K562 (cell line): Measurements from ENCODE around the gene GALNT17. TPM values are rescaled to one million over a fixed set of nuclear protein-coding genes. Genes with fewer than 3 reads are reported as not detected.

Experiments used
- ATAC-seq: fragments of 200-7000 bp; cut with Tn5 transposase; 3 replicates; pipeline ENCODE4 v1.9.1; 2020; ENCODE audit warnings: moderate library complexity
- BruUV-seq: library from RNA; stranded (reverse); fragments of 400-500 nt; replicated peaks from 2 replicates; lab custom pipeline; 2021; lab: Mats Ljungman, UMichigan
- CTCF ChIA-PET: fragments of 300-600 bp; formaldehyde crosslinking; extraction: SDS; loops from one replicate; lab custom pipeline; 2021; ENCODE audit warnings: low intra/inter-chr PET ratio; lab: Yijun Ruan, JAX
- POLR2A ChIA-PET: fragments of 300-600, 350-650 bp; sonication (Branson Sonifier 250); formaldehyde crosslinking; extraction: SDS; loops from one replicate; lab custom pipeline; 2021; ENCODE audit warnings: antibody characterized with exemption, inconsistent platforms; lab: Yijun Ruan, JAX
- DNase-seq, 4 experiments: peaks; one replicate each; pipeline versions ENCODE4 v3.0.0 to v3.0.0-alpha.2; 2011 to 2018; ENCODE audit warnings: low spot score in 3 of 4, mixed read lengths in 3 of 4; ENCODE audit errors: extremely low read depth in 1 of 4
- FAIRE-seq: peaks from 2 replicates; lab custom pipeline; 2011; peaks lifted over from hg19 to GRCh38; lab: Jason Lieb, UNC
- H2AFZ ChIP-seq: 2 replicates; pipeline ENCODE4 v1.6.0; 2011; ENCODE audit warnings: low read depth, low read length, control low read depth, inconsistent platforms
- H3K27ac ChIP-seq: fragments of 200-600 bp; 3 replicates; pipeline ENCODE4 v1.8.0; 2011; ENCODE audit warnings: low read depth, mild to moderate bottlenecking, control low read depth, inconsistent platforms, low read length, moderate library complexity, mixed read lengths; ENCODE audit errors: extremely low read depth
- H3K27me3 ChIP-seq, 2 experiments: fragments of 300-600 bp in 1 of 2; 2 replicates in 1 of 2; 3 replicates in 1 of 2; pipeline versions ENCODE4 v1.6.0 to v1.8.0; 2011; ENCODE audit warnings: inconsistent platforms in 2 of 2, low read length in 2 of 2, mild to moderate bottlenecking in 1 of 2, mixed read lengths in 1 of 2, moderate library complexity in 1 of 2; ENCODE audit not compliant: control insufficient read depth in 2 of 2, insufficient read depth in 2 of 2
- H3K36me3 ChIP-seq: fragments of 300-600 bp; 3 replicates; pipeline ENCODE4 v1.8.0; 2011; ENCODE audit warnings: mild to moderate bottlenecking, low read length, inconsistent platforms; ENCODE audit not compliant: control insufficient read depth, insufficient read depth
- H3K4me1 ChIP-seq, 2 experiments: fragments of 200-600 bp in 1 of 2; replicated peaks in 1 of 2; 2 replicates in 1 of 2; 3 replicates in 1 of 2; pipeline versions ENCODE4 v1.5.1 to v1.8.0; 2011; ENCODE audit warnings: inconsistent platforms in 2 of 2, low read length in 2 of 2, mild to moderate bottlenecking in 1 of 2, mixed read lengths in 1 of 2, moderate library complexity in 1 of 2; ENCODE audit not compliant: control insufficient read depth in 2 of 2, insufficient read depth in 2 of 2
- H3K4me2 ChIP-seq: 2 replicates; pipeline ENCODE4 v1.6.1; 2011; ENCODE audit warnings: low read length, control low read depth, inconsistent platforms, mixed read lengths; ENCODE audit not compliant: insufficient read depth
- H3K4me3 ChIP-seq: fragments of 200-600 bp; sonication (generic), shearing (Covaris generic); 2 replicates; pipeline ENCODE4 v1.5.1; 2016; ENCODE audit warnings: control low read depth, inconsistent platforms
- H3K79me2 ChIP-seq: fragments of 200-600 bp; 3 replicates; pipeline ENCODE4 v1.8.0; 2011; ENCODE audit warnings: low read length, inconsistent platforms; ENCODE audit not compliant: control insufficient read depth, insufficient read depth
- H3K9ac ChIP-seq, 2 experiments: 2 replicates each; pipeline versions ENCODE4 v1.6.0 to v1.6.1; 2011; ENCODE audit warnings: low read depth in 2 of 2, low read length in 2 of 2, control low read depth in 1 of 2, inconsistent platforms in 1 of 2, mild to moderate bottlenecking in 1 of 2, mixed read lengths in 1 of 2; ENCODE audit not compliant: insufficient read depth in 1 of 2
- H3K9me1 ChIP-seq: one replicate; pipeline ENCODE4 v1.6.0; 2011; ENCODE audit warnings: inconsistent platforms, mild to moderate bottlenecking, low read length, moderate library complexity; ENCODE audit not compliant: control insufficient read depth, insufficient read depth
- H3K9me3 ChIP-seq: replicated peaks from 2 replicates; pipeline ENCODE4 v1.5.1; 2011; ENCODE audit warnings: low read depth, low read length, inconsistent platforms; ENCODE audit not compliant: control insufficient read depth, insufficient read depth
- H4K20me1 ChIP-seq: replicated peaks from 2 replicates; pipeline ENCODE4 v1.6.1; 2011; ENCODE audit warnings: low read length, inconsistent platforms, mixed read lengths; ENCODE audit not compliant: control insufficient read depth, insufficient read depth
- BDP1 ChIP-seq: IDR thresholded peaks from 3 replicates; pipeline ENCODE4 v1.6.1; 2011; ENCODE audit not compliant: insufficient read length, insufficient read depth
- CEBPB ChIP-seq: fragments of 450-650 bp; IDR thresholded peaks from 2 replicates; pipeline ENCODE4 v1.6.1; 2016; ENCODE audit warnings: missing genetic modification characterization, missing compliant biosample characterization
- GABPB2 ChIP-seq: fragments of 250-450 bp; sonication (Bioruptor Pico); conservative IDR thresholded peaks from 2 replicates; pipeline ENCODE4 v1.5.1; 2021; ENCODE audit warnings: mild to moderate bottlenecking
- HINFP ChIP-seq: fragments of 450-650 bp; conservative IDR thresholded peaks from 2 replicates; pipeline ENCODE4 v1.6.1; 2016; ENCODE audit warnings: missing genetic modification characterization, low read depth, mild to moderate bottlenecking, control low read depth, missing compliant biosample characterization
- HLTF ChIP-seq: fragments of 450-650 bp; IDR thresholded peaks from 2 replicates; pipeline ENCODE4 v1.6.1; 2016
- KHSRP ChIP-seq: fragments of 450-650 bp; IDR thresholded peaks from 2 replicates; pipeline ENCODE4 v1.6.1; 2017
- PRPF4 ChIP-seq: fragments of 200-400 bp; formaldehyde crosslinking; IDR thresholded peaks from one replicate; pipeline ENCODE4 v1.6.1; 2017; ENCODE audit warnings: low read length, low read depth, mild to moderate bottlenecking; ENCODE audit not compliant: insufficient read depth, poor library complexity, severe bottlenecking
- SLC30A9 ChIP-seq: fragments of 250-450 bp; sonication (Bioruptor Pico); IDR thresholded peaks from 2 replicates; pipeline ENCODE4 v1.8.0; 2022; ENCODE audit warnings: mild to moderate bottlenecking, moderate library complexity
- UBTF ChIP-seq, 2 experiments: IDR thresholded peaks; 2 replicates each; pipeline ENCODE4 v1.6.1; 2012; ENCODE audit warnings: improper control_type of control experiment in 2 of 2, low read depth in 2 of 2, low read length in 2 of 2, borderline replicate concordance in 1 of 2
- ZBTB7A ChIP-seq: IDR thresholded peaks from 2 replicates; pipeline ENCODE4 v1.6.1; 2011; ENCODE audit warnings: low read depth, mild to moderate bottlenecking, low read length, moderate library complexity, borderline replicate concordance; ENCODE audit not compliant: control insufficient read depth
- ZBTB8A ChIP-seq: fragments of 450-650 bp; IDR thresholded peaks from 2 replicates; pipeline ENCODE4 v1.6.1; 2018; ENCODE audit warnings: mild to moderate bottlenecking, moderate library complexity; ENCODE audit not compliant: partially characterized antibody
- ZNF830 ChIP-seq: fragments of 250-450 bp; sonication (Bioruptor Pico); IDR thresholded peaks from 2 replicates; pipeline ENCODE4 v1.5.0; 2021; ENCODE audit warnings: mild to moderate bottlenecking
- WGBS: fragments of 100-300 bp; shearing (Covaris generic); methylation state at CpG from one replicate; pipeline ENCODE4 v1.1.6; 2016; ENCODE audit warnings: low coverage, mixed read lengths; ENCODE audit not compliant: insufficient coverage; ENCODE audit errors: missing lambda C conversion rate; 5-methylcytosine and 5-hydroxymethylcytosine counted together
- in situ Hi-C: fragments of 300-500 bp; cut with MboI; formaldehyde crosslinking; loops from 4 replicates; pipeline ENCODE4 v1.15.0; 2018; ENCODE audit warnings: inconsistent platforms, mixed read lengths
- intact Hi-C: fragments of 100-400 bp; cut with micrococcal nuclease; formaldehyde crosslinking; loops from 2 replicates; pipeline ENCODE4 v1.14.2; 2022
- polyA plus RNA-seq, 8 experiments: library from polyadenylated mRNA; depleted of rRNA in 4 of 8; stranded (reverse) in 5 of 8; unstranded in 3 of 8; fragments of >200 nt; fragmentation: Nextera tagmentation in 2 of 8; fragmentation: Illumina TruSeq in 1 of 8; extraction: Ambion mirVana in 2 of 8; extraction: Trizol in 1 of 8; gene quantifications; 2 replicates each; pipeline versions ENCODE4 v1.2.1 to v1.2.3, GENCODE V29; 2011 to 2014; ENCODE audit warnings: inconsistent platforms in 1 of 8, missing spikeins in 1 of 8
- total RNA-seq, 7 experiments: library from RNA; depleted of rRNA in 6 of 7; stranded (reverse); fragments of >200 nt in 6 of 7; fragmentation: Illumina TruSeq in 2 of 7; extraction: Trizol in 2 of 7; gene quantifications; 2 replicates each; pipeline versions ENCODE4 v1.2.1 to v1.2.3, GENCODE V29; 2011 to 2021; ENCODE audit warnings: low replicate concordance in 1 of 7
- TF ChIP-seq, protein P1 (sequence below), 3 experiments: fragments of 200-800 bp in 1 of 3; fragments of 250-450 bp in 1 of 3; fragments of 450-650 bp in 1 of 3; sonication (Bioruptor Pico) in 1 of 3; sonication (Bioruptor generic) in 1 of 3; formaldehyde crosslinking in 1 of 3; IDR thresholded peaks; 2 replicates each; pipeline versions ENCODE4 v1.6.1 to v1.8.0; 2016 to 2022; ENCODE audit warnings: mild to moderate bottlenecking in 2 of 3, missing genetic modification characterization in 2 of 3, missing compliant biosample characterization in 1 of 3, moderate library complexity in 1 of 3

Gene GALNT17
- total and polyA plus RNA-seq, 9 of the 15 experiments (the other 6 are each of a cell fraction or from before 2014, with no cell fraction given): not detected

GRCh38 chr7:71595176-71595575 lies 463.2 kb downstream of the GALNT17 start:
- Histone ChIP-seq H3K4me3 (no peak overlapping the region), H2AFZ (no peak overlapping the region), H3K4me1 (no peaks in the 10 kb centered on the region), H3K27me3 (no peaks in the 10 kb centered on the region), H3K79me2 (no peaks in the 10 kb centered on the region), H3K4me2 (no peak overlapping the region), H3K9ac (no peak overlapping the region), H3K9me3 (no peaks in the 10 kb centered on the region), H3K9me1 (no peaks in the 10 kb centered on the region), H4K20me1 (no peaks in the 10 kb centered on the region), H3K27ac (no peak overlapping the region), H3K36me3 (no peaks in the 10 kb centered on the region)
- BruUV-seq: no TSS peak
- WGBS: 0% methylated on average over 3 of the region's 3 CpGs
- intact Hi-C loops: no loop called here
- no peak for DNase-seq
- ChIA-PET CTCF (no interaction called here), POLR2A (interaction anchor here (0.6 kb wide), 1 partner anchor 576 kb away, joined by 5 read pairs; no protein-coding TSS in a partner anchor)
- FAIRE-seq: no peak
- ATAC-seq: no peak
- in situ Hi-C loops: no loop called here
- TF ChIP-seq CEBPB (tag) (no peak), UBTF (IDR thresholded peaks at IDR 0.05; ENCODE audit: borderline replicate concordance in 1 of 2, low read depth in 2 of 2, low read length in 2 of 2) (no peak), ZBTB7A (no peak), GABPB2 (CRISPR knock-in tag) (no peak), ZBTB8A (no peak), SLC30A9 (no peak), KHSRP (no peak), ZNF830 (CRISPR knock-in tag) (no peak), HINFP (tag) (no peak), HLTF (no peak), PRPF4 (no peak), BDP1 (no peak)
- TF ChIP-seq, protein P1, sequence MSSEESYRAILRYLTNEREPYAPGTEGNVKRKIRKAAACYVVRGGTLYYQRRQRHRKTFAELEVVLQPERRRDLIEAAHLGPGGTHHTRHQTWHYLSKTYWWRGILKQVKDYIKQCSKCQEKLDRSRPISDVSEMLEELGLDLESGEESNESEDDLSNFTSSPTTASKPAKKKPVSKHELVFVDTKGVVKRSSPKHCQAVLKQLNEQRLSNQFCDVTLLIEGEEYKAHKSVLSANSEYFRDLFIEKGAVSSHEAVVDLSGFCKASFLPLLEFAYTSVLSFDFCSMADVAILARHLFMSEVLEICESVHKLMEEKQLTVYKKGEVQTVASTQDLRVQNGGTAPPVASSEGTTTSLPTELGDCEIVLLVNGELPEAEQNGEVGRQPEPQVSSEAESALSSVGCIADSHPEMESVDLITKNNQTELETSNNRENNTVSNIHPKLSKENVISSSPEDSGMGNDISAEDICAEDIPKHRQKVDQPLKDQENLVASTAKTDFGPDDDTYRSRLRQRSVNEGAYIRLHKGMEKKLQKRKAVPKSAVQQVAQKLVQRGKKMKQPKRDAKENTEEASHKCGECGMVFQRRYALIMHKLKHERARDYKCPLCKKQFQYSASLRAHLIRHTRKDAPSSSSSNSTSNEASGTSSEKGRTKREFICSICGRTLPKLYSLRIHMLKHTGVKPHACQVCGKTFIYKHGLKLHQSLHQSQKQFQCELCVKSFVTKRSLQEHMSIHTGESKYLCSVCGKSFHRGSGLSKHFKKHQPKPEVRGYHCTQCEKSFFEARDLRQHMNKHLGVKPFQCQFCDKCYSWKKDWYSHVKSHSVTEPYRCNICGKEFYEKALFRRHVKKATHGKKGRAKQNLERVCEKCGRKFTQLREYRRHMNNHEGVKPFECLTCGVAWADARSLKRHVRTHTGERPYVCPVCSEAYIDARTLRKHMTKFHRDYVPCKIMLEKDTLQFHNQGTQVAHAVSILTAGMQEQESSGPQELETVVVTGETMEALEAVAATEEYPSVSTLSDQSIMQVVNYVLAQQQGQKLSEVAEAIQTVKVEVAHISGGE (CRISPR knock-in tag; IDR thresholded peaks at IDR 0.05): no peak
